BE2C (cell line): ENCODE results near the gene MIPOL1.

ENCODE experiments used
- DNase-seq: peaks from one replicate; pipeline ENCODE4 v3.0.0-alpha.2; 2020
- H3K27me3 ChIP-seq: fragments of 250-450 bp; sonication (Bioruptor Pico); 2 replicates; pipeline ENCODE4 v1.5.1; 2020; ENCODE audit warnings: mild to moderate bottlenecking
- H3K36me3 ChIP-seq: fragments of 250-450 bp; sonication (Bioruptor Pico); 2 replicates; pipeline ENCODE4 v1.5.1; 2020; ENCODE audit warnings: mild to moderate bottlenecking
- H3K4me1 ChIP-seq: fragments of 250-450 bp; sonication (Bioruptor Pico); 2 replicates; pipeline ENCODE4 v1.5.1; 2020
- H3K4me3 ChIP-seq: 2 replicates; pipeline ENCODE4 v1.5.1; 2011; ENCODE audit warnings: low read depth, low read length
- H3K9me3 ChIP-seq: fragments of 250-450 bp; sonication (Bioruptor Pico); 2 replicates; pipeline ENCODE4 v1.5.1; 2020
- CTCF ChIP-seq: IDR thresholded peaks from 2 replicates; pipeline ENCODE4 v1.5.1; 2012; ENCODE audit warnings: mild to moderate bottlenecking, low read depth, low read length

The MIPOL1 gene

GRCh38 chr14:37464192-37464858, 266.6 kb downstream of the MIPOL1 start:
- Histone ChIP-seq H3K27me3 (no peaks in the 10 kb centered on the region), H3K9me3 (no peaks in the 10 kb centered on the region), H3K4me1 (no peaks in the 10 kb centered on the region), H3K4me3 (no peak overlapping the region), H3K36me3 (no peaks in the 10 kb centered on the region)
- TF ChIP-seq CTCF = no peak
- DNase-seq = no peak

GRCh38 chr14:37466003-37466622, 268.4 kb downstream of the MIPOL1 start:
- no peaks in the 10 kb centered on the region for H3K36me3 ChIP-seq
- H3K4me3 ChIP-seq = no peak overlapping the region
- no peaks in the 10 kb centered on the region for H3K27me3 ChIP-seq
- H3K4me1 ChIP-seq = no peaks in the 10 kb centered on the region
- no peaks in the 10 kb centered on the region for H3K9me3 ChIP-seq
- no peak for TF ChIP-seq CTCF
- DNase-seq = no peak

GRCh38 chr14:37466623-37467088, 268.9 kb downstream of the MIPOL1 start:
- H3K36me3 ChIP-seq = no peaks in the 10 kb centered on the region
- H3K9me3 ChIP-seq = no peaks in the 10 kb centered on the region
- H3K27me3 ChIP-seq = no peaks in the 10 kb centered on the region
- TF ChIP-seq CTCF = no peak
- H3K4me1 ChIP-seq = no peaks in the 10 kb centered on the region
- H3K4me3 ChIP-seq = no peak overlapping the region
- no peak for DNase-seq

GRCh38 chr14:37469650-37470049, 271.9 kb downstream of the MIPOL1 start:
- no peaks in the 10 kb centered on the region for H3K9me3 ChIP-seq
- no peak overlapping the region for H3K4me3 ChIP-seq
- H3K4me1 ChIP-seq = no peaks in the 10 kb centered on the region
- no peaks in the 10 kb centered on the region for H3K36me3 ChIP-seq
- no peak for DNase-seq
- no peak for TF ChIP-seq CTCF
- no peaks in the 10 kb centered on the region for H3K27me3 ChIP-seq

- H3K36me3 ChIP-seq = no peaks in the 10 kb centered on the region
- TF ChIP-seq CTCF = no peak
- no peaks in the 10 kb centered on the region for H3K9me3 ChIP-seq
- no peak overlapping the region for H3K4me3 ChIP-seq
- DNase-seq = no peak
- no peaks in the 10 kb centered on the region for H3K27me3 ChIP-seq
- no peaks in the 10 kb centered on the region for H3K4me1 ChIP-seq
Observed at GRCh38 chr14:37470251-37470650, 272.5 kb downstream of the MIPOL1 start.

- Histone ChIP-seq H3K4me3 (no peak overlapping the region), H3K27me3 (no peaks in the 10 kb centered on the region), H3K36me3 (no peaks in the 10 kb centered on the region), H3K9me3 (no peaks in the 10 kb centered on the region), H3K4me1 (no peaks in the 10 kb centered on the region)
- TF ChIP-seq CTCF = no peak
- DNase-seq = no peak
Observed at GRCh38 chr14:37472906-37473305, 275.2 kb downstream of the MIPOL1 start.
